ENCODE measurements around the gene CNPY1. TPM values are rescaled to one million over a fixed set of nuclear protein-coding genes. Genes with fewer than 3 reads are reported as not detected.

Gene CNPY1
- polyA plus RNA-seq, 2 of the 4 experiments (the other 2 are of a cell fraction) = not detected

DNA sequence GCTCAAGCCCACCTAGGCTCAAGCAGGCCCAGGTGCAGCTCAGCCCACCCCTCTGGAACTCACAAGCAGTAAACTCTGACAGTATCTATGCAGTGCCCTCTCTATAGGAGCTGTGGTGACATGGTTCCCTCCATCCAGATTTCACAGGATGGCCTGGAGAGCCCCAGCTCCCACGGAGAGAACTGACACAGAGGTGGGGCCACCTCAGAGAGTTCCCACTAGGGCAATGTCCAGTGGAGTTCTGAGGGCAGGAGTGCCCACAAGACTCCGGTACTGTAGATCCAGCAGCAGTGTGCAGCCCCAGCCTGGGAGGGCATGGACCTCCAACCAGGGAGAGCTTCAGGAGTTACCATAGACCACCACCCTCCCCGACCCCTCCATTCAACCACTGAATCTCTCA, 37.3 kb upstream of the CNPY1 start:
- CTCF ChIA-PET = interaction anchor here (1.0 to 2.8 kb wide), 4 partner anchors 10 to 156 kb away, joined by 3 to 19 read pairs (median 6); no protein-coding TSS in a partner anchor
- ATAC-seq = no peak
- WGBS (ENCODE audit: missing lambda C conversion rate) = 43% methylated on average over 2 of the region's 3 CpGs
- TF ChIP-seq EHF (CRISPR knock-in tag; IDR thresholded peaks at IDR 0.05) (no peak), EHMT2 (IDR thresholded peaks at IDR 0.05; ENCODE audit: low read depth) (no peak), ZNF302 (CRISPR knock-in tag; IDR thresholded peaks at IDR 0.05) (no peak), NR3C1 (IDR thresholded peaks at IDR 0.05) (no peak), E2F6 (IDR thresholded peaks at IDR 0.05; ENCODE audit: borderline replicate concordance, low read depth) (no peak), PHF8 (IDR thresholded peaks at IDR 0.05; ENCODE audit: borderline replicate concordance, low read depth) (no peak), SMC3 (IDR thresholded peaks at IDR 0.05) (no peak)
- TF ChIP-seq, protein P1, sequence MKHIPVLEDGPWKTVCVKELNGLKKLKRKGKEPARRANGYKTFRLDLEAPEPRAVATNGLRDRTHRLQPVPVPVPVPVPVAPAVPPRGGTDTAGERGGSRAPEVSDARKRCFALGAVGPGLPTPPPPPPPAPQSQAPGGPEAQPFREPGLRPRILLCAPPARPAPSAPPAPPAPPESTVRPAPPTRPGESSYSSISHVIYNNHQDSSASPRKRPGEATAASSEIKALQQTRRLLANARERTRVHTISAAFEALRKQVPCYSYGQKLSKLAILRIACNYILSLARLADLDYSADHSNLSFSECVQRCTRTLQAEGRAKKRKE (CRISPR knock-in tag; IDR thresholded peaks at IDR 0.05; ENCODE audit: low read depth) = no peak
- POLR2A ChIA-PET = no interaction called here
- no peak for FAIRE-seq
- DNase-seq (ENCODE audit: low read depth in 1 of 2, low spot score in 1 of 2) = no peak
- H3K4me2 ChIP-seq = no peak overlapping the region
- no peak overlapping the region for H3K4me3 ChIP-seq
- H3K9me3 ChIP-seq = no peaks in the 10 kb centered on the region
- H3K27ac ChIP-seq = no peak overlapping the region
- no peaks in the 10 kb centered on the region for H3K4me1 ChIP-seq

- DNase-seq (ENCODE audit: low read depth in 1 of 2, low spot score in 1 of 2) (no peak), ATAC-seq (no peak), FAIRE-seq (no peak)
- ChIA-PET CTCF (no interaction called here), POLR2A (no interaction called here)
- no peak overlapping the region for H3K4me3 ChIP-seq
- no peak overlapping the region for H3K4me2 ChIP-seq
- no peaks in the 10 kb centered on the region for H3K4me1 ChIP-seq
- no peaks in the 10 kb centered on the region for H3K9me3 ChIP-seq
- TF ChIP-seq HDAC2 (IDR thresholded peaks at IDR 0.05) = no peak
- TF ChIP-seq ZNF302 (CRISPR knock-in tag; IDR thresholded peaks at IDR 0.05) = no peak
- no peak for TF ChIP-seq NR3C1 (IDR thresholded peaks at IDR 0.05)
- no peak for TF ChIP-seq CTCF (IDR thresholded peaks at IDR 0.05)
- no peak for TF ChIP-seq RAD21 (conservative IDR thresholded peaks at IDR 0.05 in 1 of 2, IDR thresholded peaks at IDR 0.05 in 1 of 2)
- no peak for TF ChIP-seq CHD2 (IDR thresholded peaks at IDR 0.05; ENCODE audit: low read length, partially characterized antibody)
- no peak for TF ChIP-seq TP53 (CRISPR knock-in tag; IDR thresholded peaks at IDR 0.05)
- no peak for TF ChIP-seq ELK1 (IDR thresholded peaks at IDR 0.05; ENCODE audit: low read depth, low read length)
- no peak for TF ChIP-seq ESRRA (IDR thresholded peaks at IDR 0.05; ENCODE audit: borderline replicate concordance, low read length)
- TF ChIP-seq MYC (IDR thresholded peaks at IDR 0.05; ENCODE audit: borderline replicate concordance, low read length) = no peak
- no peak for TF ChIP-seq EHMT2 (IDR thresholded peaks at IDR 0.05; ENCODE audit: low read depth)
- no peak for TF ChIP-seq MAZ (IDR thresholded peaks at IDR 0.05; ENCODE audit: borderline replicate concordance, low read depth, low read length)
- TF ChIP-seq BHLHE40 (IDR thresholded peaks at IDR 0.05; ENCODE audit: low read depth, low read length) = no peak
- no peak for TF ChIP-seq JUNB (IDR thresholded peaks at IDR 0.05)
- no peak for TF ChIP-seq CBX8 (IDR thresholded peaks at IDR 0.05)
- WGBS (ENCODE audit: missing lambda C conversion rate) = 52% methylated on average over 9 of the region's 9 CpGs
- no peak overlapping the region for H3K27ac ChIP-seq
Measured at GRCh38 chr7:155581954-155582353, 35.6 kb upstream of the CNPY1 start.
